SK-N-SH (cell line): ENCODE data around the gene ASTN2. TPM values are rescaled to one million over a fixed set of nuclear protein-coding genes. Genes with fewer than 3 reads are reported as not detected.

Experiments used
- CTCF ChIA-PET: fragments of 300-600, 350-600 bp; formaldehyde crosslinking; extraction: SDS; loops from one replicate; lab custom pipeline; 2021; lab: Yijun Ruan, JAX
- POLR2A ChIA-PET: fragments of 350-600 bp; sonication (Branson Sonifier 250); formaldehyde crosslinking; extraction: SDS; loops from one replicate; lab custom pipeline; 2020; ENCODE audit warnings: antibody characterized with exemption, inconsistent platforms; lab: Yijun Ruan, JAX
- DNase-seq: peaks from one replicate; pipeline ENCODE4 v3.0.0; 2012
- H2AFZ ChIP-seq: fragments of 200-600 bp; sonication (generic); 2 replicates; pipeline ENCODE4 v1.8.1; 2016; ENCODE audit warnings: antibody characterized with exemption, mild to moderate bottlenecking, low read depth
- H3F3A ChIP-seq: fragments of 200-600 bp; sonication (generic); replicated peaks from 2 replicates; pipeline ENCODE3; 2016; ENCODE audit warnings: antibody characterized with exemption, mild to moderate bottlenecking; ENCODE audit not compliant: insufficient read depth
- H3K27ac ChIP-seq, 2 experiments: fragments of 200-500 bp in 1 of 2; fragments of 200-600 bp in 1 of 2; sonication (Bioruptor generic) in 1 of 2; sonication (generic), shearing (Covaris generic) in 1 of 2; 2 replicates each; pipeline versions ENCODE4 v1.5.1 to v1.6.1; 2014 to 2016; ENCODE audit warnings: low read depth in 2 of 2, inconsistent platforms in 1 of 2, low read length in 1 of 2, mild to moderate bottlenecking in 1 of 2, mixed read lengths in 1 of 2
- H3K27me3 ChIP-seq: fragments of 200-600 bp; sonication (generic), shearing (Covaris generic); 2 replicates; pipeline ENCODE4 v1.6.1; 2016; ENCODE audit warnings: mixed run types; ENCODE audit not compliant: insufficient read depth
- H3K36me3 ChIP-seq, 2 experiments: fragments of 200-500 bp in 1 of 2; fragments of 200-600 bp in 1 of 2; sonication (Bioruptor generic) in 1 of 2; sonication (generic) in 1 of 2; replicated peaks in 1 of 2; 2 replicates each; pipeline versions ENCODE3 to v1.5.1; 2014 to 2016; ENCODE audit warnings: low read length in 1 of 2, mild to moderate bottlenecking in 1 of 2; ENCODE audit not compliant: insufficient read depth in 2 of 2, control insufficient read depth in 1 of 2
- H3K4me1 ChIP-seq, 2 experiments: fragments of 200-500 bp in 1 of 2; fragments of 200-600 bp in 1 of 2; sonication (Bioruptor generic) in 1 of 2; sonication (generic), shearing (Covaris generic) in 1 of 2; 2 replicates each; pipeline versions ENCODE4 v1.5.1 to v1.6.1; 2014 to 2016; ENCODE audit warnings: low read depth in 1 of 2, low read length in 1 of 2, mixed run types in 1 of 2; ENCODE audit not compliant: insufficient read depth in 2 of 2, control insufficient read depth in 1 of 2
- H3K4me2 ChIP-seq: fragments of 200-600 bp; sonication (generic), shearing (Covaris generic); 2 replicates; pipeline ENCODE4 v1.6.1; 2017; ENCODE audit warnings: mixed run types
- H3K4me3 ChIP-seq, 2 experiments: fragments of 200-500 bp in 1 of 2; fragments of 200-600 bp in 1 of 2; sonication (Bioruptor generic) in 1 of 2; sonication (generic), shearing (Covaris generic) in 1 of 2; 2 replicates each; pipeline versions ENCODE4 v1.5.1 to v1.8.1; 2014 to 2016; ENCODE audit warnings: low read depth in 2 of 2, inconsistent platforms in 1 of 2, low read length in 1 of 2, mild to moderate bottlenecking in 1 of 2, mixed read lengths in 1 of 2, moderate library complexity in 1 of 2
- H3K79me2 ChIP-seq: fragments of 200-600 bp; sonication (generic); 2 replicates; pipeline ENCODE4 v1.8.1; 2017; ENCODE audit warnings: mild to moderate bottlenecking; ENCODE audit not compliant: insufficient read depth
- H3K9ac ChIP-seq: fragments of 200-600 bp; sonication (generic); 2 replicates; pipeline ENCODE4 v1.6.1; 2017; ENCODE audit warnings: mixed run types
- H3K9me2 ChIP-seq: fragments of 200-600 bp; sonication (generic); 2 replicates; pipeline ENCODE4 v1.6.1; 2017; ENCODE audit warnings: mixed run types
- H3K9me3 ChIP-seq: fragments of 200-600 bp; sonication (generic); 2 replicates; pipeline ENCODE4 v1.6.1; 2017; ENCODE audit warnings: mixed run types, mild to moderate bottlenecking, moderate library complexity
- H4K20me1 ChIP-seq: fragments of 200-600 bp; sonication (generic); 2 replicates; pipeline ENCODE4 v1.6.1; 2017; ENCODE audit warnings: mild to moderate bottlenecking, mixed run types; ENCODE audit not compliant: insufficient read depth
- EZH2phosphoT487 ChIP-seq: fragments of 200-600 bp; sonication (generic); IDR thresholded peaks from 2 replicates; pipeline ENCODE4 v1.6.1; 2017; ENCODE audit warnings: low read depth, mixed run types, mild to moderate bottlenecking, antibody characterized with exemption, moderate library complexity, borderline replicate concordance
- GATA2 ChIP-seq: sonication (generic); formaldehyde crosslinking; IDR thresholded peaks from 2 replicates; pipeline ENCODE4 v1.5.0; 2020; ENCODE audit warnings: mild to moderate bottlenecking, missing genetic modification reagents
- IRF3 ChIP-seq: fragments of 150-350 bp; IDR thresholded peaks from 2 replicates; pipeline ENCODE4 v1.6.1; 2016; ENCODE audit warnings: mild to moderate bottlenecking, low read depth, low read length
- MEF2A ChIP-seq: IDR thresholded peaks from 2 replicates; pipeline ENCODE4 v1.4.0; 2012; ENCODE audit warnings: low read depth, borderline replicate concordance
- NFIC ChIP-seq: IDR thresholded peaks from 2 replicates; pipeline ENCODE4 v1.4.0; 2012; ENCODE audit warnings: borderline replicate concordance
- NRF1 ChIP-seq: IDR thresholded peaks from 2 replicates; pipeline ENCODE4 v1.6.1; 2012; ENCODE audit warnings: low read depth, mild to moderate bottlenecking, low read length
- POLR2AphosphoS5 ChIP-seq: IDR thresholded peaks from 2 replicates; pipeline ENCODE4 v1.6.1; 2012; ENCODE audit warnings: low read depth, low read length
- RAD21 ChIP-seq: IDR thresholded peaks from 2 replicates; pipeline ENCODE4 v1.6.1; 2012; ENCODE audit warnings: mild to moderate bottlenecking, low read length
- RXRA ChIP-seq: IDR thresholded peaks from 2 replicates; pipeline ENCODE4 v1.4.0; 2012; ENCODE audit warnings: low read depth, mild to moderate bottlenecking, borderline replicate concordance
- SIN3A ChIP-seq: IDR thresholded peaks from 2 replicates; pipeline ENCODE4 v1.6.1; 2012; ENCODE audit warnings: low read depth, mild to moderate bottlenecking, low read length, moderate library complexity, borderline replicate concordance
- USF2 ChIP-seq: fragments of 150-350 bp; IDR thresholded peaks from 2 replicates; pipeline ENCODE4 v1.6.1; 2017; ENCODE audit warnings: antibody characterized with exemption, low read length, low read depth, borderline replicate concordance
- WGBS: methylation state at CpG from one replicate; pipeline ENCODE4 v1.1.6; 2017; ENCODE audit warnings: low lambda C conversion rate; 5-methylcytosine and 5-hydroxymethylcytosine counted together
- polyA plus RNA-seq, 3 experiments: library from polyadenylated mRNA; depleted of rRNA; stranded (reverse); fragments of >200 nt; gene quantifications; 2 replicates each; pipeline ENCODE4 v1.2.3, GENCODE V29; 2012
- TF ChIP-seq, protein P1 (sequence below): IDR thresholded peaks from 2 replicates; pipeline ENCODE4 v1.6.1; 2012; ENCODE audit warnings: mild to moderate bottlenecking, low read depth, low read length, moderate library complexity
- TF ChIP-seq, protein P2 (sequence below): IDR thresholded peaks from 2 replicates; pipeline ENCODE4 v1.4.0; 2012; ENCODE audit warnings: low read depth, borderline replicate concordance

The ASTN2 gene
- polyA plus RNA-seq, 1 of the 3 experiments (the other 2 are of a cell fraction): 6.6 TPM

- DNase-seq: no peak
- ChIA-PET POLR2A (no interaction called here), CTCF (interaction anchor here (8.8 kb wide), 1 partner anchor 15 kb away, joined by 60 read pairs; the partner anchor contains the start of gene ASTN2)
- Histone ChIP-seq H3K4me1 (no peaks in the 10 kb centered on the region), H3K27ac (no peak overlapping the region), H3K9me2 (no peaks in the 10 kb centered on the region), H3F3A (no peaks in the 10 kb centered on the region), H3K79me2 (no peaks in the 10 kb centered on the region), H2AFZ (no peak overlapping the region), H3K9me3 (no peaks in the 10 kb centered on the region), H3K9ac (no peak overlapping the region), H3K36me3 (no peaks in the 10 kb centered on the region), H4K20me1 (no peaks in the 10 kb centered on the region), H3K27me3 (no peaks in the 10 kb centered on the region), H3K4me2 (no peak overlapping the region), H3K4me3 (no peak overlapping the region)
- 19% methylated on average over 3 of the region's 3 CpGs for WGBS
- TF ChIP-seq, protein P1, sequence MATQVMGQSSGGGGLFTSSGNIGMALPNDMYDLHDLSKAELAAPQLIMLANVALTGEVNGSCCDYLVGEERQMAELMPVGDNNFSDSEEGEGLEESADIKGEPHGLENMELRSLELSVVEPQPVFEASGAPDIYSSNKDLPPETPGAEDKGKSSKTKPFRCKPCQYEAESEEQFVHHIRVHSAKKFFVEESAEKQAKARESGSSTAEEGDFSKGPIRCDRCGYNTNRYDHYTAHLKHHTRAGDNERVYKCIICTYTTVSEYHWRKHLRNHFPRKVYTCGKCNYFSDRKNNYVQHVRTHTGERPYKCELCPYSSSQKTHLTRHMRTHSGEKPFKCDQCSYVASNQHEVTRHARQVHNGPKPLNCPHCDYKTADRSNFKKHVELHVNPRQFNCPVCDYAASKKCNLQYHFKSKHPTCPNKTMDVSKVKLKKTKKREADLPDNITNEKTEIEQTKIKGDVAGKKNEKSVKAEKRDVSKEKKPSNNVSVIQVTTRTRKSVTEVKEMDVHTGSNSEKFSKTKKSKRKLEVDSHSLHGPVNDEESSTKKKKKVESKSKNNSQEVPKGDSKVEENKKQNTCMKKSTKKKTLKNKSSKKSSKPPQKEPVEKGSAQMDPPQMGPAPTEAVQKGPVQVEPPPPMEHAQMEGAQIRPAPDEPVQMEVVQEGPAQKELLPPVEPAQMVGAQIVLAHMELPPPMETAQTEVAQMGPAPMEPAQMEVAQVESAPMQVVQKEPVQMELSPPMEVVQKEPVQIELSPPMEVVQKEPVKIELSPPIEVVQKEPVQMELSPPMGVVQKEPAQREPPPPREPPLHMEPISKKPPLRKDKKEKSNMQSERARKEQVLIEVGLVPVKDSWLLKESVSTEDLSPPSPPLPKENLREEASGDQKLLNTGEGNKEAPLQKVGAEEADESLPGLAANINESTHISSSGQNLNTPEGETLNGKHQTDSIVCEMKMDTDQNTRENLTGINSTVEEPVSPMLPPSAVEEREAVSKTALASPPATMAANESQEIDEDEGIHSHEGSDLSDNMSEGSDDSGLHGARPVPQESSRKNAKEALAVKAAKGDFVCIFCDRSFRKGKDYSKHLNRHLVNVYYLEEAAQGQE: no peak
- TF ChIP-seq NRF1 (no peak), RAD21 (no peak), EZH2phosphoT487 (no peak), GATA2 (no peak), SIN3A (no peak), MEF2A (no peak), POLR2AphosphoS5 (no peak), USF2 (no peak), NFIC (no peak), RXRA (no peak), IRF3 (no peak)
- TF ChIP-seq, protein P2, sequence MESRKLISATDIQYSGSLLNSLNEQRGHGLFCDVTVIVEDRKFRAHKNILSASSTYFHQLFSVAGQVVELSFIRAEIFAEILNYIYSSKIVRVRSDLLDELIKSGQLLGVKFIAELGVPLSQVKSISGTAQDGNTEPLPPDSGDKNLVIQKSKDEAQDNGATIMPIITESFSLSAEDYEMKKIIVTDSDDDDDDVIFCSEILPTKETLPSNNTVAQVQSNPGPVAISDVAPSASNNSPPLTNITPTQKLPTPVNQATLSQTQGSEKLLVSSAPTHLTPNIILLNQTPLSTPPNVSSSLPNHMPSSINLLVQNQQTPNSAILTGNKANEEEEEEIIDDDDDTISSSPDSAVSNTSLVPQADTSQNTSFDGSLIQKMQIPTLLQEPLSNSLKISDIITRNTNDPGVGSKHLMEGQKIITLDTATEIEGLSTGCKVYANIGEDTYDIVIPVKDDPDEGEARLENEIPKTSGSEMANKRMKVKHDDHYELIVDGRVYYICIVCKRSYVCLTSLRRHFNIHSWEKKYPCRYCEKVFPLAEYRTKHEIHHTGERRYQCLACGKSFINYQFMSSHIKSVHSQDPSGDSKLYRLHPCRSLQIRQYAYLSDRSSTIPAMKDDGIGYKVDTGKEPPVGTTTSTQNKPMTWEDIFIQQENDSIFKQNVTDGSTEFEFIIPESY: no peak
These were observed 12.6 kb upstream of the ASTN2 start for GRCh38 chr9:117427357-117427913.
